ENCODE measurements around the gene COMMD10.

The COMMD10 gene

DNA sequence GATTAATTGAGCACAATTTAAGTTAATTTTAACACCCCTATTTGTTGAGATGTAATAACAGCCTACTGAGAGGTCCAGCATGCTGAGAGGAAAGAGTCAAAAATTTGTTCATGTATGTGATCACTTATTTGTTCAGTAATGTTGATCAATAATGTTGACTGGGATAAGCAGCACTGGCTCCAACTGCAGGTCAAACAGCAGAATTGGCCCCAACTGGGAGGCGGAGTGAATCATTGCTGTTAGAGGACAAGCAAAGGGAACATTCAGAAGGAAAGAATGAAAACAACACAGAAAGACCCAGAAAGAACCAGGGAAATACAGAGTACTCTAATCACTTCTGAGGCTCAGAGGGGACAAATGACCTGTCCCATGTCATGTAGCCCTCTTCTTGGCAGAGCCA, 221.1 kb downstream of the COMMD10 start:
- H3K4me3 ChIP-seq (ENCODE audit: low read depth, low read length), result no peak overlapping the region
- DNase-seq (ENCODE audit: low read depth), result no peak
- TF ChIP-seq, protein P1, sequence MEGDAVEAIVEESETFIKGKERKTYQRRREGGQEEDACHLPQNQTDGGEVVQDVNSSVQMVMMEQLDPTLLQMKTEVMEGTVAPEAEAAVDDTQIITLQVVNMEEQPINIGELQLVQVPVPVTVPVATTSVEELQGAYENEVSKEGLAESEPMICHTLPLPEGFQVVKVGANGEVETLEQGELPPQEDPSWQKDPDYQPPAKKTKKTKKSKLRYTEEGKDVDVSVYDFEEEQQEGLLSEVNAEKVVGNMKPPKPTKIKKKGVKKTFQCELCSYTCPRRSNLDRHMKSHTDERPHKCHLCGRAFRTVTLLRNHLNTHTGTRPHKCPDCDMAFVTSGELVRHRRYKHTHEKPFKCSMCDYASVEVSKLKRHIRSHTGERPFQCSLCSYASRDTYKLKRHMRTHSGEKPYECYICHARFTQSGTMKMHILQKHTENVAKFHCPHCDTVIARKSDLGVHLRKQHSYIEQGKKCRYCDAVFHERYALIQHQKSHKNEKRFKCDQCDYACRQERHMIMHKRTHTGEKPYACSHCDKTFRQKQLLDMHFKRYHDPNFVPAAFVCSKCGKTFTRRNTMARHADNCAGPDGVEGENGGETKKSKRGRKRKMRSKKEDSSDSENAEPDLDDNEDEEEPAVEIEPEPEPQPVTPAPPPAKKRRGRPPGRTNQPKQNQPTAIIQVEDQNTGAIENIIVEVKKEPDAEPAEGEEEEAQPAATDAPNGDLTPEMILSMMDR (conservative IDR thresholded peaks at IDR 0.05; ENCODE audit: low read depth, low read length), result no peak

DNA sequence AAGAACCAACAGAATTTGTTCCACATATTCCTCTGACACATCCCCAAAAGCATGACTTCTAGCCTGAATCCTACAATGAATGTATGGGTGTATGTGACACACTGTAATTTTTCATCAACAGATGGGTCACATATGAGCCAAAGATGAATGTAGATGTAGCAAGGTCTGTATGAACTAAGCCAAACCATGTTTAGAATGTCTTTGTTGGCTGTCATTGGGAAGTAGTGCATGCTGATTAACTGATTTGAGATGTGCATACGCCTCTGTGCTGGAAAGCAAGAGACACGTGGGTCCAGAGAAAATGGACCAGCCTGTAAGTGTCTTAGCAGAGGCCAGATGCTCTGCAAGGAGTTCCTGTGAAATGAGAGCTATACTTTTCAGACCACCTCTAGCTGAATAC, 222.0 kb downstream of the COMMD10 start:
- no peak for DNase-seq (ENCODE audit: low read depth)
- TF ChIP-seq, protein P1 (conservative IDR thresholded peaks at IDR 0.05; ENCODE audit: low read depth, low read length), result no peak
- H3K4me3 ChIP-seq (ENCODE audit: low read depth, low read length), result no peak overlapping the region

DNA sequence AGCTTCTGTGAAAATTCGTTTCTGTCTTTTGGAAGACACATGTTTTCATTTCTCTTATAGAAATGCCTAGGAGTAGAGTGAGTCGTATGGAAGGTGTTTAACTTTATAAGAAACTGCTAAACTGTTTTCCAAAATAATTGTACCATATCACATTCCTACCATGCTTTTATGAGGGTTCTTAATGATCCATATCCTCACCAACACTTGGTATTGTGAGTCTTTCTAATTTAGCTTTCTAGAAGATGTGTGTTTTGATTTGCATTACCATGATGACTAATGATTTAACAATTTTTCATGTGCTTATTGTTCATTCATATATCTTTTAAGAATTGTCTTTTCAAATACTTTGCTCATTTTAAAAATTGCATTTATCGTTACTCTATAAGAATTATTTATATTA, 223.6 kb downstream of the COMMD10 start:
- TF ChIP-seq, protein P1 (conservative IDR thresholded peaks at IDR 0.05; ENCODE audit: low read depth, low read length), result no peak
- no peak for DNase-seq (ENCODE audit: low read depth)
- no peak overlapping the region for H3K4me3 ChIP-seq (ENCODE audit: low read depth, low read length)

DNA sequence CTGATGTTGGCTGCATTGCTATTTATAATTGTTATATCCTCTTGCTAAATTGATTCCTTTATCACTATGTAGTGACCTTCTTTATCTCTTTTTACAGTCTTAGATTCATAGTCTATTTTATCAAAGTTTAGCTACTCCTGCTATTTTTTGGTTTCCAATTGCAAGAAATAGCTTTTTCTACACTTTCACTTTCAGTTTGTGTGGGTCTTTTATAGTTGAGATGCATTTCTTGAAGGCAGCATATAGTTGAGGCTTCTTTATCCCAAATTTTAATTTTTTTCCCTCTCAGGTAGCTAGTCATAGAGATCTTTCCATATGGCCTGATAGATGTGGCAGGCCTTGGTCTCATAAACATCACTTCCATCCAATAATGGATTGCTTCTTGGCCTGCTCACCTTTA, 228.5 kb downstream of the COMMD10 start:
- TF ChIP-seq, protein P1 (conservative IDR thresholded peaks at IDR 0.05; ENCODE audit: low read depth, low read length), result no peak
- H3K4me3 ChIP-seq (ENCODE audit: low read depth, low read length), result no peak overlapping the region
- DNase-seq (ENCODE audit: low read depth), result peak; percentile 23

DNA sequence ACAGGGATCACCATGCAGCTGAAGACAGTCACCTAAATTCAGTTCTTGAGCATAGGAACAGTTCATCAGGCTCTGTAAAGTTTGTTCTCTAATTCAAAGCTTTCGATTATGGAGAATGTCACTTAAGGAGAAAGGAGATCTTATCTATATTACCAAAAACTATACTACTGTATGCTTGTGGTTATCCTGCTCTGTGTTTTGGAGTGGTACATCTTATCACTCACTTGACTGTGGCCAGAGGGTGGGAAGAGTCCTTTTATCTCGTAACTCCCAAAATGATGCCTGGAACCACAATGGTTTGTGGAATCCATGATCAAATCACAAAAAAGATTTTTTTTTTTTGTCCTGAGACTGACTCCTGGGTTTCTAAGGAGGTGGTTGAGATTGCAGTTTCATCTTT, 230.7 kb downstream of the COMMD10 start:
- DNase-seq (ENCODE audit: low read depth), result no peak
- no peak overlapping the region for H3K4me3 ChIP-seq (ENCODE audit: low read depth, low read length)
- TF ChIP-seq, protein P1 (conservative IDR thresholded peaks at IDR 0.05; ENCODE audit: low read depth, low read length), result no peak

DNA sequence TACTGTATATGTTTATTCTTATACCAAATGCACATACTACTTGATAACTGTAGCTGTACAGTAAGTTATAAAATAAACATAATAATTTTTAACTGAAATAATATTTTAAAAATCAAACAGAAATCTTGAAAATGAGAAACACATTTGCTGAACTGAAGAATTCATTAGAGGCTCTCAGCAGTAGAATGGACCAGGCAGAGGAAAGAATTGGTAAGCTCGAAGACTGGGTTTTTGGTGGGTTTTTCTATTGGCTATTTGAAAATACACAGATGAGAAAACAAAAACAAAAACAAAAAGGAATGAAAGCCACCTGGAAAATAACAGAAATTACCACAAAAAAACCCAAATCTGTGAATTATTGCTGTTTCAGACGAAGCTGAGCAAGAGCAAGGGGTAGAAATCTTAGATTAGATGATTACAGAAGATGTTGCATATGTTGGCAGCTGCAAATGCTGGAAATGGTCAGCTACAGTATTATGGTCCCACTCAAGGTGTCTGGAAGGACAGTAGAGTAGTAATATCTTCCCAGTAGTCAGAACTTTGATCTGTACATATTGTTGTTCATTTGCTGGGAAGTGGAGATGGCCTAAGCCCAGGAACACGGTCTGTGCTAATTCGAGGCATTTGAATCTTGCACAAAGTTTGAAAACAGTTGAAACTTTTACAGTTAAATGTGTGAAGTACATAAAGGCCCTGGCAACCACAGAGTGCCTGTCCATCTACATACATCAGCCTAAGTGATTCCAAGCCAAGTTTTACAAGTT, 233.4 kb downstream of the COMMD10 start:
- TF ChIP-seq, protein P1 (conservative IDR thresholded peaks at IDR 0.05; ENCODE audit: low read depth, low read length), result no peak
- H3K4me3 ChIP-seq (ENCODE audit: low read depth, low read length), result no peak overlapping the region
- DNase-seq (ENCODE audit: low read depth), result no peak

DNA sequence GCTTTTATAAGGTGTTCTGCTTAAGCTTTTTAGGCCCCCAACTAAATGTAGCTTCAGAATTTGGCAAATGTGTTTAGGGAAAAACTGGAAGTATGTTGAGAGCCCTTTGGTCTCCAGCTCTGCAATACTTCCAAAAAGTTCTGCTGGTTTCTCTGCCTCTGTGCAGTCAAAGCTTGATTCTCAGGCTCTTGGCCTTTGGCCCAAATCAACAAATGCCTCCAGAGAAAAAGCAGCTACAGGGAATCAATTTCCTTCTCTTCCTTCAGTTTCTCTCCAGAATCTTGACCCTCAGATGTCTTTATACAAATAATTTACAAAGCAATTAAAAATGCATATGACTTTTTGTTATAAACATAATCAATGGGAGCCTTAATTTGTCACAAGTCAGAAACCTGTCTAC, 235.7 kb downstream of the COMMD10 start:
- peak; percentile 58 for DNase-seq (ENCODE audit: low read depth)
- TF ChIP-seq, protein P1 (conservative IDR thresholded peaks at IDR 0.05; ENCODE audit: low read depth, low read length), result no peak
- no peak overlapping the region for H3K4me3 ChIP-seq (ENCODE audit: low read depth, low read length)

Data from choroid plexus epithelial cell (primary cell).